Measurements from ENCODE around the gene POLD4. TPM values are rescaled to one million over a fixed set of nuclear protein-coding genes. Genes with fewer than 3 reads are reported as not detected.

The POLD4 gene
- total RNA-seq, 1 donor = 43.2 TPM

- peak; percentile 91 for DNase-seq (ENCODE audit: low read depth)
- TF ChIP-seq CTCF (IDR thresholded peaks at IDR 0.05; ENCODE audit: insufficient read depth, low read depth, low read length) = no peak
- H3K4me3 ChIP-seq (ENCODE audit: low read depth, low read length) = peak overlapping the region; percentile 65
Observed at GRCh38 chr11:67370351-67371076, 17.2 kb upstream of the POLD4 start.

- no peak for TF ChIP-seq CTCF (IDR thresholded peaks at IDR 0.05; ENCODE audit: insufficient read depth, low read depth, low read length)
- H3K4me3 ChIP-seq (ENCODE audit: low read depth, low read length) = peak overlapping the region; percentile 24
- peak; percentile 89 for DNase-seq (ENCODE audit: low read depth)
Observed at GRCh38 chr11:67369801-67370284, 16.5 kb upstream of the POLD4 start.

- DNase-seq (ENCODE audit: low read depth) = no peak
- H3K4me3 ChIP-seq (ENCODE audit: low read depth, low read length) = no peak overlapping the region
- TF ChIP-seq CTCF (IDR thresholded peaks at IDR 0.05; ENCODE audit: insufficient read depth, low read depth, low read length) = no peak
Observed at GRCh38 chr11:67369275-67369674, 15.9 kb upstream of the POLD4 start.

GRCh38 chr11:67368621-67369020 lies 15.3 kb upstream of the POLD4 start:
- DNase-seq (ENCODE audit: low read depth) = no peak
- no peak for TF ChIP-seq CTCF (IDR thresholded peaks at IDR 0.05; ENCODE audit: insufficient read depth, low read depth, low read length)
- H3K4me3 ChIP-seq (ENCODE audit: low read depth, low read length) = no peak overlapping the region

GRCh38 chr11:67367761-67368227 lies 14.4 kb upstream of the POLD4 start:
- no peak for TF ChIP-seq CTCF (IDR thresholded peaks at IDR 0.05; ENCODE audit: insufficient read depth, low read depth, low read length)
- DNase-seq (ENCODE audit: low read depth) = no peak
- no peak overlapping the region for H3K4me3 ChIP-seq (ENCODE audit: low read depth, low read length)

- peak; percentile 46 for DNase-seq (ENCODE audit: low read depth)
- no peak overlapping the region for H3K4me3 ChIP-seq (ENCODE audit: low read depth, low read length)
- TF ChIP-seq CTCF (IDR thresholded peaks at IDR 0.05; ENCODE audit: insufficient read depth, low read depth, low read length) = no peak
Observed at GRCh38 chr11:67366961-67367760, 13.8 kb upstream of the POLD4 start.
